Stimulated activated CD4-positive, alpha-beta T cell treated with anti-CD3 and anti-CD28 coated beads, Interleukin-1b, Interleukin-23, amount 100 ng/mL, for 4 hours (primary cell): ENCODE results near the gene POLD2.

Experiments
- DNase-seq, 2 donors: peaks; one replicate each; pipeline ENCODE4 v3.0.0-alpha.2; 2020; ENCODE audit warnings: low read depth in 2 of 2

Gene POLD2

GRCh38 chr7:44082541-44083207 lies 40.7 kb downstream of the POLD2 start:
- DNase-seq, result peak; percentile 95 to 96

- no peak for DNase-seq
These were observed 42.0 kb downstream of the POLD2 start for GRCh38 chr7:44081266-44081748.

GRCh38 chr7:44080686-44081265 lies 42.6 kb downstream of the POLD2 start:
- no peak for DNase-seq

- DNase-seq, result no peak
These were observed 43.2 kb downstream of the POLD2 start for GRCh38 chr7:44080118-44080517.

GRCh38 chr7:44079331-44080021 lies 43.9 kb downstream of the POLD2 start:
- DNase-seq, result no peak

GRCh38 chr7:44078521-44078920 lies 44.8 kb downstream of the POLD2 start:
- DNase-seq, result no peak

GRCh38 chr7:44077681-44078091 lies 45.7 kb downstream of the POLD2 start:
- DNase-seq, result no peak

- DNase-seq, result no peak
These were observed 46.3 kb downstream of the POLD2 start for GRCh38 chr7:44077061-44077460.

GRCh38 chr7:44076101-44076895 lies 47.0 kb downstream of the POLD2 start:
- no peak for DNase-seq

- no peak for DNase-seq
These were observed 47.9 kb downstream of the POLD2 start for GRCh38 chr7:44075296-44076075.

- no peak for DNase-seq
These were observed 49.0 kb downstream of the POLD2 start for GRCh38 chr7:44074349-44074695.

GRCh38 chr7:44073664-44074348 lies 49.5 kb downstream of the POLD2 start:
- no peak for DNase-seq

GRCh38 chr7:44072364-44073231 lies 50.8 kb downstream of the POLD2 start:
- DNase-seq, result no peak

GRCh38 chr7:44071726-44072363 lies 51.5 kb downstream of the POLD2 start:
- DNase-seq, result no peak

- DNase-seq, result no peak
These were observed 55.3 kb downstream of the POLD2 start for GRCh38 chr7:44068054-44068453.

- no peak for DNase-seq
These were observed 56.0 kb downstream of the POLD2 start for GRCh38 chr7:44067064-44067951.

- DNase-seq, result no peak
These were observed 56.8 kb downstream of the POLD2 start for GRCh38 chr7:44066494-44067063.

- DNase-seq, result no peak
These were observed 57.3 kb downstream of the POLD2 start for GRCh38 chr7:44066111-44066460.
